Activated naive CD4-positive, alpha-beta T cell treated with anti-CD3 and anti-CD28 coated beads, Interleukin-2, amount 10 ng/mL, durations not matched to agents 7 days and 5 days (primary cell): ENCODE results near the gene STAT4.

Experiments used
- CTCF ChIA-PET: fragments of 350-600 bp; sonication (Branson Sonifier 250); formaldehyde crosslinking; loops from one replicate; lab custom pipeline; 2021; ENCODE audit warnings: antibody characterized with exemption; lab: Charles Lee
- DNase-seq: peaks from one replicate; pipeline ENCODE4 v3.0.0-alpha.2; 2020
- H3K27ac Mint-ChIP-seq: one replicate; pipeline ENCODE4 v1.8.0; 2021; ENCODE audit warnings: mild to moderate bottlenecking, moderate library complexity, mixed read lengths
- H3K27me3 Mint-ChIP-seq: one replicate; pipeline ENCODE4 v1.8.0; 2021; ENCODE audit warnings: mild to moderate bottlenecking, mixed read lengths
- H3K36me3 Mint-ChIP-seq: one replicate; pipeline ENCODE4 v1.8.0; 2021; ENCODE audit warnings: mixed read lengths
- H3K4me1 Mint-ChIP-seq: one replicate; pipeline ENCODE4 v1.8.0; 2021; ENCODE audit warnings: mixed read lengths
- H3K4me3 Mint-ChIP-seq: one replicate; pipeline ENCODE4 v1.8.0; 2021; ENCODE audit warnings: mild to moderate bottlenecking, moderate library complexity, mixed read lengths
- H3K9me3 Mint-ChIP-seq: one replicate; pipeline ENCODE4 v1.8.0; 2021; ENCODE audit warnings: mixed read lengths

STAT4 gene

DNA sequence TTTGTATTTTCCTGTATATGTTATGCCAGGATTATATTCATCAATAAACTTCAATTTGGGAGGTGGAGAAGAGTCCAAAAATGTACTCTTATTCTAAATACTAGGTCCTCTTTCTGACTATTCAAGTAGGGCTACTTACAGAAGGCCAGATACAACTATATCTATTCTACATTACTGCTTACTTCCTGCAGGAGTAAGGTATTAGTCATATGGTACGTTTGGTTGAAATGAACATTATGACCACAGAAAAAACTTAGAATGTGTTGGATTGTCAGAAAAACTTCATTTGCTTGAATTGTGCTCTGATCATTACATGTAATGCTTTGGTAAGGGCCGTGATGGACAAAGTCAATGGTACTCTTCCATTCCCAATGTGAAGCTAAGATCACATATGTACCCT, 35.0 kb downstream of the STAT4 start:
- peaks cover 2% of the 10 kb centered on the region for H3K9me3 Mint-ChIP-seq
- CTCF ChIA-PET, result interaction anchor here (1.0 to 1.5 kb wide), 4 partner anchors 11 to 64 kb away, joined by 4 read pairs; no protein-coding TSS in a partner anchor
- no peak for DNase-seq
- H3K4me3 Mint-ChIP-seq, result no peak overlapping the region
- no peaks in the 10 kb centered on the region for H3K27me3 Mint-ChIP-seq
- peaks cover 77% of the 10 kb centered on the region for H3K36me3 Mint-ChIP-seq
- peak overlapping the region; percentile 89 for H3K27ac Mint-ChIP-seq
- peaks cover 52% of the 10 kb centered on the region for H3K4me1 Mint-ChIP-seq

DNA sequence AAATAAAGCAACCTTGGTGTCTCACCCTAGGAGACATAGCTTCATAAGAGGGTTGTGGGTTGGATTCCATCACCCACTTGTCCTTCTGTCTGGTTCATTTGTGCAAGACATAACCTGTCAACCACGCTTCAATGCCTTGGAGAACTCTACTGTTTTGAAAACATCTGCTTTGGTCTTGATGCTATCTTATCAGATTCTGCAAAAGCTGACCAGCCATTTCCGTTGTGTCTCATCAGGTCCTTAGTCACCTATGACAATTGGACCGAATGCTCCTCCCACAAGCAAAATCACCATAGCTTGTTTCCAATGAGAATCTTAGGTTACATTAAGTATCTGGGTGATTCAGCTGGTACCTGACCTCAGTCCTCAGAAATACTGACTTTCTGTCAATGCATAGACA, 35.4 kb downstream of the STAT4 start:
- Mint-ChIP-seq H3K4me3 (no peak overlapping the region), H3K36me3 (peaks cover 76% of the 10 kb centered on the region), H3K9me3 (peaks cover 2% of the 10 kb centered on the region)

DNA sequence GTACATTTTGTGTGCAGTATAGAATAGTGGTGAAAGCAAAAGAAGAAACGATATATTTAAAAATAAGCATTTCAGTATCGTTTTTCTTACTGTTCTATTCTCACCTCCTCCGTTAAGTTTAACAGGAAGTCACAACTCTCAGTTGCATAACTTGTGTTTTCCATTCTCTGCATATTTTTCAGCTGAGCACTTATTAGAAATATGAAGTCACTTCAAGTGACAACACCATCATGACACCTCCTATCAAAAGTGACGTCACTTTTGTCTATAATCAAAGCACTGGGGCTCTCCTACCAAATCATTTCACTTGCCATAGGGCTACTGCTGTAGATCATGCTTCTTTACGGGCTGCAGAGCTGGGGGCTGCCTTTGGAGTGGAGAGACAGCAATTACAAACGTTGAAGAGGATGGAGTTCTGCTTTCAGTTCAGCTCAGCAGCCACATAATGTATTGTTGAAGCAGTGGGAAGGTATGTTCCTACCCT, 36.3 kb downstream of the STAT4 start:
- CTCF ChIA-PET, result interaction anchor here (0.9 to 1.2 kb wide), 4 partner anchors 35 to 63 kb away, joined by 3 to 5 read pairs (median 4); no protein-coding TSS in a partner anchor
- H3K27me3 Mint-ChIP-seq, result no peaks in the 10 kb centered on the region
- peak; percentile 50 for DNase-seq
- H3K9me3 Mint-ChIP-seq, result no peaks in the 10 kb centered on the region
- H3K27ac Mint-ChIP-seq, result peak overlapping the region; percentile 89
- H3K4me3 Mint-ChIP-seq, result peak overlapping the region; percentile 22
- H3K4me1 Mint-ChIP-seq, result peaks cover 62% of the 10 kb centered on the region
- peaks cover 78% of the 10 kb centered on the region for H3K36me3 Mint-ChIP-seq

More for the DNA sequence above, 35.4 kb downstream of the STAT4 start:
- Mint-ChIP-seq H3K27me3 (no peaks in the 10 kb centered on the region), H3K27ac (peak overlapping the region; percentile 89), H3K4me1 (peaks cover 53% of the 10 kb centered on the region)
- CTCF ChIA-PET, result interaction anchor here (1.0 to 1.5 kb wide), 4 partner anchors 11 to 64 kb away, joined by 4 read pairs; no protein-coding TSS in a partner anchor
- peak; percentile 35 for DNase-seq

DNA sequence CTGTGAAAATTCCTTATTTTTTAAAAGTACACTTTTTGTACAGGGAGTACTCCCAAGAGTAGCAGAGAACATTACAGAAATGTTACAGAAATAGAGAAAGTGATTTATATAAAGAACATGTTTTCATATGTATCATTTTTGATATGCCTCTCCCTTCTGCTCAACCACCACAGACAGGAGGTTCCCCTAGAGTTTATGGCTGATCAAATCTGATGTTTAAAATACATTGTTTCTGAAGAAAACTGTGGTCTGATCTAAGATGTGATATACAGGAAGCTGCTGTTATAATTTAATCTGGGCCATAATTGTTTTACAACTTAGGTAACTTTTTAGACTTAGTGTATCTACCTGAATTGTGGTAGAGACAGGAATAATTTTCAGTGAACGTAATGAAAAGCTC, 37.0 kb downstream of the STAT4 start:
- H3K27me3 Mint-ChIP-seq, result no peaks in the 10 kb centered on the region
- peak overlapping the region; percentile 62 for H3K27ac Mint-ChIP-seq
- CTCF ChIA-PET, result interaction anchor here (0.9 to 1.2 kb wide), 4 partner anchors 35 to 62 kb away, joined by 3 to 5 read pairs (median 4); no protein-coding TSS in a partner anchor
- H3K9me3 Mint-ChIP-seq, result no peaks in the 10 kb centered on the region
- H3K4me3 Mint-ChIP-seq, result no peak overlapping the region
- no peak for DNase-seq
- peaks cover 68% of the 10 kb centered on the region for H3K4me1 Mint-ChIP-seq
- peaks cover 74% of the 10 kb centered on the region for H3K36me3 Mint-ChIP-seq

DNA sequence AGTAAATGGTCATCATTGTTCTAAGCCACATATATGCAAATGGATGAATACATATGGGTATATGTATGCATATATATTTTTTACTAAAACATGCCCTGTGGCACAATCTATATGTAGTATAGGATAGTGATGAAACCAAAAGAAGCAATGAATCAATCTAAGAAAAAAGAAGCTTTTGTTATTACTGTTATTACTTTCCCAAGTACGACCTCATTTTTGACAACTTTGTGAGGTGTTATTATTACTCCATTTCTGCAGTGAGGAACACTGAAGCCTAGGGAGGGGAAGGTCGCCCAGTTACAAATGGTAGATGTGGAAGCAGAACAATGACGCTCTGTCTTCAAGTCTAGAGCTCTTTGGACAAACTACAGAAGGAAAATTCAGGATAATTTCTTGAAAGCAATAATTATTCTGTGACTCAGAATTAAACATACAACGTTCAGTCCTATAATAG, 38.3 kb downstream of the STAT4 start:
- H3K4me3 Mint-ChIP-seq, result no peak overlapping the region
- H3K9me3 Mint-ChIP-seq, result no peaks in the 10 kb centered on the region
- DNase-seq, result no peak
- H3K4me1 Mint-ChIP-seq, result peaks cover 72% of the 10 kb centered on the region
- peaks cover 71% of the 10 kb centered on the region for H3K36me3 Mint-ChIP-seq
- no peaks in the 10 kb centered on the region for H3K27me3 Mint-ChIP-seq
- no peak overlapping the region for H3K27ac Mint-ChIP-seq
- CTCF ChIA-PET, result interaction anchor here (1.4 kb wide), 1 partner anchor 43 kb away, joined by 7 read pairs; no protein-coding TSS in a partner anchor

DNA sequence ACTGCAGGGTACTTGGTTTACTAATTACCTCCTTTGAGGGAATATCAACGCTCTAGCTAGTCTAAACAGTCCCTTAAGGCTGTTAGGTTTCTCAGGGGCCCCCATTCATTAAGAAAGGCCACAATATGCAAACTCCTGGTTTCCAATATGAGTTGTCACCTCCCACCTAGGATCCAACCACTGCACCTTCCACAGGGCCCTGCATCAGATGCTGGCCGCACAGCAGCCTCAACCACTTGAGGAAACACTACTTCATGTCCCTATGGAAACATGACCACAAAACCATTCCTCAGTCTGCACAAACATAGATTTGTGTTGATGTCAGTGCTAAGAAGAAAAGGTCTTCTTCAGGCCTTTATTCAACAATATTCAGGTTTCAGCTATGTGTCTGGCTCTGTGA, 40.9 kb downstream of the STAT4 start:
- Mint-ChIP-seq H3K4me1 (peaks cover 54% of the 10 kb centered on the region), H3K36me3 (peaks cover 66% of the 10 kb centered on the region), H3K9me3 (no peaks in the 10 kb centered on the region), H3K27ac (no peak overlapping the region), H3K27me3 (no peaks in the 10 kb centered on the region), H3K4me3 (no peak overlapping the region)
- no peak for DNase-seq
- CTCF ChIA-PET, result interaction anchor here (0.7 to 1.2 kb wide), 2 partner anchors 16 to 45 kb away, joined by 3 read pairs; no protein-coding TSS in a partner anchor

DNA sequence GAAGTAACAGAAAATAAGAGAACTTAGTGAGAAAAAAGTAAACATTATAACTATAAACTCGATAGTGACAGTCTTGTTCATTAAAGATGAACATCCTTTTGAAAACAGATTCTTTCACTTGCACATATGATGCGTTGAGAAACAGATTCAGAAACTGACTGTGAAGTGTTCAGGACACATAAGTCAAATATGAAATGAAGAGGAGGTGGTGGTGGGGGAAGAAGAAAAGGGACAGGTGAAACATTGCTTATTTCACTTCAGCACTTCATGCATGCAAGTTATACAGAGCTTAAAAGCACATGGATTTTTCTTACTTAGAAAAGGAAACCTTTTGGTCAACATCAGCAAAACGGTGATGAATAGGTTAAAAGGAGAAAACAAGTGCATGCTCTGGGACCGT, 42.5 kb downstream of the STAT4 start:
- Mint-ChIP-seq H3K4me1 (peaks cover 42% of the 10 kb centered on the region), H3K36me3 (peaks cover 62% of the 10 kb centered on the region), H3K27me3 (no peaks in the 10 kb centered on the region), H3K9me3 (no peaks in the 10 kb centered on the region), H3K27ac (peak overlapping the region; percentile 22), H3K4me3 (no peak overlapping the region)
- CTCF ChIA-PET, result no interaction called here
- no peak for DNase-seq

DNA sequence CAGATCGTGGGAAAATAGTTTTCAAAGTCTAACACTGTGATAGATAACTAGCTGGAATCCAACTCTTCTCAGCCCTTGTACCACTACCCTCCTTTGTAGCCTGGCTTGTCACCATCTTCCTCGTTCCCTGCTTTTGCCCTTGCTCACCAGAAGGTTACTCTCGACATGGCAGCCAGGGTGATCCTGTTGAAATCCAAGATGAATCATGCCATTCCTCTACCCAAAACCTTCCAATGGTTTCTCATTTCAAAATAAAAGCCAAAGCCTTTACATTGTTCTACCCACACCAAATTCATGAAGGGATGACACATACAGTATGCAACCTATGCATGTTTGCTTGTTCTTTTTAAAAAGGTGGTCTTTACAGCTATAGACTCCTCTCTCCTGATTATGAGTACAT, 45.7 kb downstream of the STAT4 start:
- Mint-ChIP-seq H3K4me1 (peaks cover 33% of the 10 kb centered on the region), H3K9me3 (no peaks in the 10 kb centered on the region), H3K36me3 (peaks cover 58% of the 10 kb centered on the region), H3K27ac (no peak overlapping the region), H3K4me3 (no peak overlapping the region), H3K27me3 (no peaks in the 10 kb centered on the region)
- CTCF ChIA-PET, result no interaction called here
- DNase-seq, result no peak

DNA sequence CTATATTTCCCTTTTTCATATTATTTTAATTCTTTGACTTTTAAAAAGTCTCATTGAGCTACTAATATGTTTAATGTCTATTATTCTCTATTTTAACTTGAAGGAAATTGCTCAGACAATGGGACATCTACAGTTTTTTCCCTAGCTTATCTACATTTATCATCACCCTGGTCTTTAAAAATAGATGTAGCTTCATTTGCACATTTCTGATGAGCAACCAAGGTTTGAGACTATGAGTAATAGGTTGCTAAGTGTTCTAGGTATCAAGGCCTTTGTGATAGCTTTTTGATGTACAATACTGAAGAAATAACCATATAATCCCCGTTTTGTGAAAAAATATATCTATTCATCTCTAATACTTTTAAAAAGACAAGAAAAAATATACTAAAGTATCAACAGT, 47.0 kb downstream of the STAT4 start:
- H3K36me3 Mint-ChIP-seq, result peaks cover 55% of the 10 kb centered on the region
- H3K4me3 Mint-ChIP-seq, result no peak overlapping the region
- H3K27ac Mint-ChIP-seq, result no peak overlapping the region
- CTCF ChIA-PET, result interaction anchor here (0.7 to 1.2 kb wide), 2 partner anchors 51 to 52 kb away, joined by 3 read pairs; no protein-coding TSS in a partner anchor
- peaks cover 21% of the 10 kb centered on the region for H3K4me1 Mint-ChIP-seq
- DNase-seq, result no peak
- peaks cover 3% of the 10 kb centered on the region for H3K9me3 Mint-ChIP-seq
- H3K27me3 Mint-ChIP-seq, result no peaks in the 10 kb centered on the region

DNA sequence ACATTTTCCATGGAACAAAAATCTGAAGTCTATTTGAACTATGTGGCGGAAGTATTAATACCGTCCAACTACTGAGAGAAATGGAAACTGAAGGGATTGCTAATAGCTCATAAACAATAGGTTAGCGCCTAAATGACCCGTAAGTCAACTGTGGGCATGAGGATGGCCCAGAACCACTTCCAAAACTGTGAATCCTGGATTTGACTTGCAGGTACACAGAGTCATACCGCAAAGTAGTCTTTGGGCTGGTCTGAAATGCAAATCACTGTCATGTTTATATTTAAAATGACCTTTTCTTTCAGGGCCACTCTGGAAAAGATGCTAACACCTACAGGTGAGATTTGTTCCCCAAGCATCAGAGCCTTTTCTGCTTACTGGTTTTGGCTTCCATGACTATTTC, 50.6 kb downstream of the STAT4 start:
- no peak overlapping the region for H3K4me3 Mint-ChIP-seq
- H3K27me3 Mint-ChIP-seq, result no peaks in the 10 kb centered on the region
- H3K27ac Mint-ChIP-seq, result no peak overlapping the region
- DNase-seq, result no peak
- CTCF ChIA-PET, result interaction anchor here (0.7 to 1.2 kb wide), 2 partner anchors 9 to 50 kb away, joined by 3 read pairs; no protein-coding TSS in a partner anchor
- H3K4me1 Mint-ChIP-seq, result peaks cover 25% of the 10 kb centered on the region
- peaks cover 21% of the 10 kb centered on the region for H3K9me3 Mint-ChIP-seq
- H3K36me3 Mint-ChIP-seq, result peaks cover 60% of the 10 kb centered on the region

DNA sequence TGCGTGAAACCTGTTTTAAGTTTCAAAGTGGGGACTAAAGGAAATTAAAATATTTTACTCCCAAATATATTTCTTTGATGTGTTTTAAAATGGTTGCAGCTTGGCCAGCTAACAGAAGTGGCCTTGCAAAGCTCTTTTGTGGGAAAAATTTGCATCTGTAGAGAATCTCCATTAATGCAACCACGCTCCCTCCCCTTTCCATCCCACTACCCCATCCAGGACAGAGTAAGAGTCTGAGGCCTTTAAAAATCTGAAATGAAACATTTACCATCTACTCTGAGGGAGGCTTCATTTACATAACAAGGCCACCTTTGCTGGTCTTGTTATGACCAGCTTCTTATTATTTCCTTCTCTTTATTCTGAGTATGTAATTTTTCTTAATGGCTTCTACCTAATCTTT, 63.5 kb downstream of the STAT4 start:
- H3K36me3 Mint-ChIP-seq, result peaks cover 68% of the 10 kb centered on the region
- DNase-seq, result no peak
- CTCF ChIA-PET, result interaction anchor here (1.0 kb wide), 1 partner anchor 63 kb away, joined by 3 read pairs; no protein-coding TSS in a partner anchor
- H3K27me3 Mint-ChIP-seq, result no peaks in the 10 kb centered on the region
- H3K9me3 Mint-ChIP-seq, result peaks cover 14% of the 10 kb centered on the region
- H3K4me1 Mint-ChIP-seq, result peaks cover 17% of the 10 kb centered on the region
- H3K27ac Mint-ChIP-seq, result no peak overlapping the region
- H3K4me3 Mint-ChIP-seq, result no peak overlapping the region

DNA sequence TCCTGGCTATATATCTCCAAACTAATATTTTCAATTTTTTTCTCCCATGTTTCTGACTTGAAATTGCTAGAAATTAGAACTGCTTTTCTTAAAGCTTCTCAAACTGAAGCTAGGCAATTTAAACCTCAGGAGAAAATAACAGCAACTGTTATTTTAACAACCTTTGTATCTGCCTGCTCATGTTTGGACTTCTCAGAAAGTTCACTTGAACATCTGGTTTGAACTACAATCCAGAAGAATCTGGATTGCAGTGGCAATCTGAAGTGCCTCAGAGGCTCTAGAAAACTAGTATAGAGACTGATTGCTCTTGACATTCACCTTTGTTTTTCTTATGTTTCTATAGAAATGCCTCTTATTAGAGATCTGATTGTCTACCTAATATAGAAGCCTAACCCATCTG, 64.1 kb downstream of the STAT4 start:
- H3K27ac Mint-ChIP-seq, result no peak overlapping the region
- peaks cover 18% of the 10 kb centered on the region for H3K4me1 Mint-ChIP-seq
- no peaks in the 10 kb centered on the region for H3K27me3 Mint-ChIP-seq

DNA sequence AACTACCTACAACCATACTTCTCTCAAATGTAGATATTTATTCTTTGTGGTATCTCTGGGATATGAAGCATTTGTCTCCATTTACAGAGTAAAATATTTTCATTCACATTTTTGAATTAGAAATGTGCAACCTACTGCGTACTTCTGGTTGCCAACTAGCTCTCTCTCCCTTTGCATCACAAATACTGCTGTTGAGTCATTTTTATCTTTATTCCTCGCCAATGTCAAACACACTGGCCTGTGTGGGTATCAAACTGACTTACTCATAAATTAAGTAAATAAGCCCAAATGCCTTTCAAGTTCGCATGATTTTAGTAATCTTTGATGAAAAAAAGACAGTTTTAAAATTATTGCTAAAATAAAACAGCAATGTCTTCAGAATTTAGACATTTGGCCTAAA, 67.3 kb downstream of the STAT4 start:
- Mint-ChIP-seq H3K27me3 (no peaks in the 10 kb centered on the region), H3K27ac (no peak overlapping the region)
- CTCF ChIA-PET, result no interaction called here

More for the DNA sequence above, 64.1 kb downstream of the STAT4 start:
- Mint-ChIP-seq H3K4me3 (no peak overlapping the region), H3K9me3 (peaks cover 16% of the 10 kb centered on the region), H3K36me3 (peaks cover 74% of the 10 kb centered on the region)
- CTCF ChIA-PET, result interaction anchor here (0.6 to 1.0 kb wide), 2 partner anchors 64 to 68 kb away, joined by 3 read pairs; no protein-coding TSS in a partner anchor
- DNase-seq, result no peak

DNA sequence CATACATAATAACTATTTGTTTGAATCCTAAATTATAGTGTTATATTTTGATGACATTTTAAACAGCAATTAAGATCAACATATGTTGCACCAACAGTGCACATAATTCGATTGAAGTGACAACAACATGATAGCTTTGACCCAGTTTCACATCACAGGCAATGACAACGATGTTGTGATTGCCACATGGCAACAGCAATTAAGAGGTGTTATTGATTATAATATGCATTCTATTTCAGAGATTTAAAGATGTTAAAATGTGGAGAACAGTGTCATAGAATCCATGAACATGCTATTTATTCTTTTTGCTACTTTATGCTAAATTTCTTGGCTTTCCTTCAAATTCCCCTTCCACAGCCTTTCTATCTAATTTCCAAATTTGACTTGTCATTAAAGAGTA, 68.5 kb downstream of the STAT4 start:
- H3K9me3 Mint-ChIP-seq, result peaks cover 19% of the 10 kb centered on the region
- peaks cover 25% of the 10 kb centered on the region for H3K4me1 Mint-ChIP-seq
- no peak overlapping the region for H3K27ac Mint-ChIP-seq
- H3K27me3 Mint-ChIP-seq, result no peaks in the 10 kb centered on the region
- DNase-seq, result no peak
- no peak overlapping the region for H3K4me3 Mint-ChIP-seq
- CTCF ChIA-PET, result no interaction called here
- peaks cover 68% of the 10 kb centered on the region for H3K36me3 Mint-ChIP-seq

More for the DNA sequence above, 67.3 kb downstream of the STAT4 start:
- H3K9me3 Mint-ChIP-seq, result peaks cover 24% of the 10 kb centered on the region
- no peak for DNase-seq
- no peak overlapping the region for H3K4me3 Mint-ChIP-seq
- H3K36me3 Mint-ChIP-seq, result peaks cover 74% of the 10 kb centered on the region
- peaks cover 27% of the 10 kb centered on the region for H3K4me1 Mint-ChIP-seq
